Ishikawa (cell line): ENCODE measurements around the gene GALNT4.
A peak's percentile ranks its signal among the peaks of the same experiment; 100 is the strongest.

ENCODE experiments used
- CEBPB ChIP-seq: IDR thresholded peaks from 2 replicates; pipeline ENCODE4 v1.6.1; 2012
- CREB1 ChIP-seq: IDR thresholded peaks from 2 replicates; pipeline ENCODE4 v1.6.1; 2012; ENCODE audit warnings: low read depth
- EGR1 ChIP-seq: IDR thresholded peaks from 2 replicates; pipeline ENCODE4 v1.6.1; 2012
- EP300 ChIP-seq: IDR thresholded peaks from 2 replicates; pipeline ENCODE4 v1.6.1; 2012; ENCODE audit warnings: borderline replicate concordance
- FOXM1 ChIP-seq: IDR thresholded peaks from 2 replicates; pipeline ENCODE4 v1.6.1; 2012; ENCODE audit warnings: low read depth, borderline replicate concordance
- MAX ChIP-seq: IDR thresholded peaks from 2 replicates; pipeline ENCODE4 v1.6.1; 2012
- NFIC ChIP-seq: IDR thresholded peaks from 2 replicates; pipeline ENCODE4 v1.6.1; 2012
- RAD21 ChIP-seq: IDR thresholded peaks from 2 replicates; pipeline ENCODE4 v1.6.1; 2012; ENCODE audit warnings: low read depth
- TAF1 ChIP-seq: IDR thresholded peaks from 2 replicates; pipeline ENCODE4 v1.6.1; 2012; ENCODE audit warnings: low read depth, mild to moderate bottlenecking
- TCF12 ChIP-seq: IDR thresholded peaks from 2 replicates; pipeline ENCODE4 v1.6.1; 2012; ENCODE audit warnings: low read depth
- TEAD4 ChIP-seq: IDR thresholded peaks from 2 replicates; pipeline ENCODE4 v1.6.1; 2012
- USF1 ChIP-seq: IDR thresholded peaks from 2 replicates; pipeline ENCODE4 v1.6.1; 2012
- YY1 ChIP-seq: IDR thresholded peaks from 2 replicates; pipeline ENCODE4 v1.6.1; 2012; ENCODE audit warnings: low read depth
- ZBTB7A ChIP-seq: IDR thresholded peaks from 2 replicates; pipeline ENCODE4 v1.6.1; 2012; ENCODE audit warnings: low read depth
- TF ChIP-seq, protein P1 (sequence below): IDR thresholded peaks from 2 replicates; pipeline ENCODE4 v1.6.1; 2012; ENCODE audit warnings: low read depth, mild to moderate bottlenecking

Gene GALNT4

DNA sequence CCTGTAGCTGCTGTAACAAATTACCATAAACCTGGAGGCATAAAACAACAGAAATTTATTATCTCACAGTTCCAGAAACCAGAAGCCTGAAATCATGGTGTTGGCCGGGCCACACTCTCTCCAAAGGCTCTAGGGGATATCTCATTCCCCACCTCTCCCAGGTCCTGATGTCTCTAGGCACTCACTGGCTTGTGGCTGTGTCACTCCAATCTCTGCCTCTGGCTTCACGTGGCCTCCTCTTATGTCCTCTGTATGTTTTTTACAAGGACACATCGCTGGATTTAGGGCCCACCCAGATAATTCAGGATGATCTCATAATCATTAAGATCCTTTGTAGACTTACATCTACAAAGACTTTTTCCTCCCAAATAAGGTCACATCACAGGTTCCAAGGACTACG, 8.0 kb downstream of the GALNT4 start:
- TF ChIP-seq CREB1 (no peak), USF1 (no peak), TCF12 (no peak), YY1 (no peak), TEAD4 (no peak), TAF1 (no peak), CEBPB (no peak), FOXM1 (no peak)
- TF ChIP-seq, protein P1, sequence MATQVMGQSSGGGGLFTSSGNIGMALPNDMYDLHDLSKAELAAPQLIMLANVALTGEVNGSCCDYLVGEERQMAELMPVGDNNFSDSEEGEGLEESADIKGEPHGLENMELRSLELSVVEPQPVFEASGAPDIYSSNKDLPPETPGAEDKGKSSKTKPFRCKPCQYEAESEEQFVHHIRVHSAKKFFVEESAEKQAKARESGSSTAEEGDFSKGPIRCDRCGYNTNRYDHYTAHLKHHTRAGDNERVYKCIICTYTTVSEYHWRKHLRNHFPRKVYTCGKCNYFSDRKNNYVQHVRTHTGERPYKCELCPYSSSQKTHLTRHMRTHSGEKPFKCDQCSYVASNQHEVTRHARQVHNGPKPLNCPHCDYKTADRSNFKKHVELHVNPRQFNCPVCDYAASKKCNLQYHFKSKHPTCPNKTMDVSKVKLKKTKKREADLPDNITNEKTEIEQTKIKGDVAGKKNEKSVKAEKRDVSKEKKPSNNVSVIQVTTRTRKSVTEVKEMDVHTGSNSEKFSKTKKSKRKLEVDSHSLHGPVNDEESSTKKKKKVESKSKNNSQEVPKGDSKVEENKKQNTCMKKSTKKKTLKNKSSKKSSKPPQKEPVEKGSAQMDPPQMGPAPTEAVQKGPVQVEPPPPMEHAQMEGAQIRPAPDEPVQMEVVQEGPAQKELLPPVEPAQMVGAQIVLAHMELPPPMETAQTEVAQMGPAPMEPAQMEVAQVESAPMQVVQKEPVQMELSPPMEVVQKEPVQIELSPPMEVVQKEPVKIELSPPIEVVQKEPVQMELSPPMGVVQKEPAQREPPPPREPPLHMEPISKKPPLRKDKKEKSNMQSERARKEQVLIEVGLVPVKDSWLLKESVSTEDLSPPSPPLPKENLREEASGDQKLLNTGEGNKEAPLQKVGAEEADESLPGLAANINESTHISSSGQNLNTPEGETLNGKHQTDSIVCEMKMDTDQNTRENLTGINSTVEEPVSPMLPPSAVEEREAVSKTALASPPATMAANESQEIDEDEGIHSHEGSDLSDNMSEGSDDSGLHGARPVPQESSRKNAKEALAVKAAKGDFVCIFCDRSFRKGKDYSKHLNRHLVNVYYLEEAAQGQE, result no peak

DNA sequence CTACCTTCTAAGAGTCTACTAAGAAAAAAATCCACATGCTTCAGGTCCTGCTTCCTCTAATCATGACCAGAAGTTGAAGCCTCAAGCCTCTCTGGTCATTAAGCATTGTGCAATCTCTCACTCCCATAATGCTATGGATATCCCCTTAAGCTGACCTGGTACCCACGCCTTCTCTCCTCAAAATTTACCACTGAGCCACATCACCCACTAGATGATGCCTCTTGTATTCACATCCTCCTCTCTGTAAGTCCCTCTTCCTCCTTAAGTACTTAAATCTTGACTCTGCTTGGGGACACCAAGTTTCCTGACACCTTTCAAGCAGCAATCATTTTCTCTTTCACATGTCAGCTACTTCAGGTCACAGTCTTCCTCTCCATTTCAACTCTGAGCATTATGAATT, 9.8 kb downstream of the GALNT4 start:
- TF ChIP-seq YY1 (no peak), CEBPB (0 out of 2 replicates have a peak, but pooled peaks have one; percentile 5)

DNA sequence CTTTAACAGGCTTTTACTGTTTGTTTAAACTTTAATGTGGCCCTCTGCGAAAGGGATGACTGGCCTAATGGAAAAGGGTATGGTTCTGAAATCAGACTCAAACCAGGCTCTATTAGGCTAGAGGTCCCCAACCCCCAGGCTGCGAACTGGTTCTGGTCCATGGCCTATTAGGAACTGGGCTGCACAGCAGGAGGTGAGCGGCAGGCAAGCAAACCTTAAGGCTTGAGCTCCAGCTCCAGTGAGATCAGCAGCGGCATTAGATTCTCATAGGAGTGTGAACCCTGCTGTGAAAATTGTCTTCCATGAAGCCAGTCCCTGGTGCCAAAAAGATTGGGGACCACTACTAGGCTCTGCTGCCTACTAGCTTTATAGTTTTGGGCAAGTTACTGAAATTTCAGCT, 11.1 kb downstream of the GALNT4 start:
- TF ChIP-seq NFIC (no peak), USF1 (no peak), YY1 (no peak), TAF1 (no peak), ZBTB7A (no peak), MAX (no peak), CEBPB (no peak), TEAD4 (no peak), TCF12 (no peak), EGR1 (no peak), RAD21 (no peak)

GRCh38 chr12:89507015-89507824, 17.4 kb downstream of the GALNT4 start:
- TF ChIP-seq NFIC (no peak), CEBPB (0 out of 2 replicates have a peak, but pooled peaks have one; percentile 4)

- TF ChIP-seq TEAD4 (no peak), RAD21 (no peak), USF1 (no peak), MAX (no peak), FOXM1 (no peak), CREB1 (no peak), CEBPB (no peak), NFIC (no peak), ZBTB7A (no peak), EP300 (no peak)
Measured at GRCh38 chr12:89506050-89506449, 18.5 kb downstream of the GALNT4 start.

DNA sequence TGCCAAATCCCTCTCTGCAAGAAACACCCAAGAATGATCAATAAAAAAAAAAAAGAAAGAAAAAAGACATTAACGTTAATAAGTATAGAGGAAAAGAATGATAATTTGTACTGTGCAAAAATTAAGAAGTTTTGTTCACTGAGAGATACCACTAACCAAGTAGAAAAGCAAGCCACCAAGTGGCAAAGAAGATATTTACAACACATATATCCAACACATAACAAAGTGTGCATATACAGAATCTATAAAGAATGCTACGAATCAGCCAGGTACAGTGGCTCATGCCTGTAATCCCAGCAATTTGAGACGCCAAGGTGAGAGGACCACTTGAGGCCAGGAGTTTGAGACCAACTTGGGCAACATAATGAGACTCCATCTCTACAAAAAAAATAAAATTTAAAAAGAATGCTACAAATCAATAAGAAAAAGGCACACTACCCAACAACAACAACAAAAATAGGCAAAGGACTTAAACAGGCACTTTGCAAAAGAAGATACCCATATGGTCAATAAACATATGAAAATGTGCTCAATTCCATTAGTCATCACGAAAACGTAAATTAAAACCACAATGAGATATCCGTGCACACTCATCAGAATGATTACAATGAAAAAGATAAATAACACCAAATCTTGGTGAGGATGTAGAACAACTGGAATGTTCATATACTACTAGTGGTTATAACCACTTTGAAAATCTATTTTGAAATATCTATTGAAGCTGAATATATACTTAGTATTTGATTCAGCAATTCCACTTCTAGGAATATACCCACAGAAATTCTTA, 19.8 kb downstream of the GALNT4 start:
- TF ChIP-seq TEAD4, result no peak
- TF ChIP-seq CEBPB, result no peak
- no peak for TF ChIP-seq NFIC

- TF ChIP-seq ZBTB7A, result no peak
- TF ChIP-seq, protein P1, result no peak
- TF ChIP-seq YY1, result no peak
- no peak for TF ChIP-seq TAF1
- TF ChIP-seq RAD21, result no peak
- TF ChIP-seq EGR1, result no peak
- no peak for TF ChIP-seq MAX
- no peak for TF ChIP-seq TEAD4
- no peak for TF ChIP-seq CREB1
Measured at GRCh38 chr12:89501793-89502192, 22.8 kb downstream of the GALNT4 start.
